Fibroblast of skin of scalp (primary cell): ENCODE results near the gene DOK4.

Source experiments
- DNase-seq: peaks from one replicate; pipeline ENCODE4 v3.0.0-alpha.2; 2013

Gene DOK4

GRCh38 chr16:57476546-57477410 is 9.5 kb downstream of the DOK4 start:
- peak; percentile 16 for DNase-seq

GRCh38 chr16:57475711-57476339 is 10.5 kb downstream of the DOK4 start:
- peak; percentile 37 for DNase-seq

GRCh38 chr16:57474671-57475661 is 11.3 kb downstream of the DOK4 start:
- no peak for DNase-seq

GRCh38 chr16:57473906-57474305 is 12.4 kb downstream of the DOK4 start:
- DNase-seq: no peak

GRCh38 chr16:57473176-57473840 is 13.0 kb downstream of the DOK4 start:
- no peak for DNase-seq

- DNase-seq: no peak
Measured at GRCh38 chr16:57472665-57473060, 13.6 kb downstream of the DOK4 start.

GRCh38 chr16:57471852-57472664 is 14.2 kb downstream of the DOK4 start:
- no peak for DNase-seq

- no peak for DNase-seq
Measured at GRCh38 chr16:57471209-57471608, 15.1 kb downstream of the DOK4 start.

- no peak for DNase-seq
Measured at GRCh38 chr16:57470711-57471110, 15.6 kb downstream of the DOK4 start.

- no peak for DNase-seq
Measured at GRCh38 chr16:57469917-57470470, 16.3 kb downstream of the DOK4 start.

GRCh38 chr16:57469046-57469445 is 17.2 kb downstream of the DOK4 start:
- no peak for DNase-seq

GRCh38 chr16:57468346-57468745 is 17.9 kb downstream of the DOK4 start:
- no peak for DNase-seq

GRCh38 chr16:57464523-57464922 is 21.8 kb downstream of the DOK4 start:
- DNase-seq: no peak

- no peak for DNase-seq
Measured at GRCh38 chr16:57462978-57463362, 23.3 kb downstream of the DOK4 start.

- DNase-seq: peak; percentile 85
Measured at GRCh38 chr16:57462209-57462977, 23.9 kb downstream of the DOK4 start, which contains the start of gene POLR2C. Gene POLR2C, plus strand, starts transcription at chr16:57462679. Its CDS starts 46 bp downstream, at chr16:57462725.

GRCh38 chr16:57452021-57452420 is 34.3 kb downstream of the DOK4 start:
- DNase-seq: no peak

- peak; percentile 94 for DNase-seq
Measured at GRCh38 chr16:57447186-57447962, 38.9 kb downstream of the DOK4 start, which contains the start of the genes CIAPIN1 and COQ9. Gene CIAPIN1, minus strand, starts transcription at chr16:57447385. Its CDS starts 6,457 bp downstream, at chr16:57440928. Gene COQ9, plus strand, starts transcription at chr16:57447479. Its CDS starts 27 bp downstream, at chr16:57447506.

GRCh38 chr16:57446531-57447185 is 39.6 kb downstream of the DOK4 start:
- peak; percentile 39 for DNase-seq
